Rectal smooth muscle tissue (tissue), 1 donor: ENCODE data around the gene EPHA1.

ENCODE experiments used
- H3K27ac ChIP-seq: one replicate; pipeline ENCODE4 v1.7.0; 2013; ENCODE audit warnings: low read depth, low read length, inconsistent platforms
- H3K27me3 ChIP-seq: one replicate; pipeline ENCODE4 v1.7.0; 2013; ENCODE audit warnings: low read length; ENCODE audit not compliant: control insufficient read depth, insufficient read depth
- H3K36me3 ChIP-seq: one replicate; pipeline ENCODE4 v1.7.0; 2013; ENCODE audit warnings: low read length; ENCODE audit not compliant: control insufficient read depth, insufficient read depth
- H3K4me1 ChIP-seq: one replicate; pipeline ENCODE4 v1.7.0; 2013; ENCODE audit warnings: low read length; ENCODE audit not compliant: control insufficient read depth, insufficient read depth
- H3K4me3 ChIP-seq: one replicate; pipeline ENCODE4 v1.7.0; 2013; ENCODE audit warnings: low read length
- H3K9ac ChIP-seq: one replicate; pipeline ENCODE4 v1.7.0; 2013; ENCODE audit warnings: low read length

The EPHA1 gene

DNA sequence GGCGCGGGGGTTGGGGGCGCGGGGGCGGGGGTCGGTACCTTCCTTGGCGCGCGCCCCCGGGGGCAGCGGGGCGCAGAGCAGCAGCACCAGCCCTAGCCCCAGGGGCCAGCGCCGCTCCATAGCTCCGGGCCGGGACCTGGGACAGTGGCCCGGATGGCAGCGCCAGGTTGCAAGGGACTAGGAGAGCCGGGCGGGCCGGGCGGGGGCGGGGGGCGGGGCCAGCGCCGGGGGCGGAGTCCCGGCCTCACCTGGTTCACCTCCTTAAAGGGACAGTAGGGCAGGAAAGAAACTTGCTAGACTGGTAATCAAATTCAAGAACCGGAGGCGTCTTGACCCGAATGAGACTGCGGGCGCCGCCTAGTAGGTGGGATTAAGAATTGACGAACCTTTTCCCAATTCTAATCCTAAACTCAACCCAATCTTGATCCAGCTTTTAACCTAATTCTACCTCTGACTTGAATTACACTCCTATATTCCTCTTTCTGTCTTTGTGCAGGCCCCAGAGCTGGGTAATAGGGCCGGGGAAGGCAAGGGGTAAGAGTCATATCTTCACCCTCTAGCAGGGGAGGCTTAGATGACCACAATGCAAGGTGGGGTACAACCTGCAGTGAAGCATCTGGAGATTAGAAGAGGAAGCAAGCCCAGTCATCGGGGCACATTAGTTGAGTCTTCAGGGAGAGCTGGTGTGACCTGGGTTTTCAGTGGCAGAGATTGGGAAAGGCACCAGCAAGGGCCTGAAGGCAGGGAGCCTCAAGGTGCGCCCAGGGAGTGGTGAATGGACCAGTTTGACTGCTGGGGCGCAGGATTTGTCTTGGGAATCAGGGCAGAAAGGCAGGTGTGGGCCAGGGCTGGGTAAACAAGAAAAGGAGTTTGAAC is at the start of gene EPHA1:
TSS of gene EPHA1 (minus strand) at position 171 of the 876 bp plus-strand sequence. CDS start at position 120, 51 bp downstream.
- Histone ChIP-seq H3K27me3 (no peaks in the 10 kb centered on the region), H3K9ac (no peak within 1 kb of the TSS), H3K36me3 (no peaks in the 10 kb centered on the region), H3K27ac (no peak within 1 kb of the TSS), H3K4me1 (peaks cover 16% of the 10 kb centered on the region), H3K4me3 (peak within 1 kb of the TSS; percentile 58)

DNA sequence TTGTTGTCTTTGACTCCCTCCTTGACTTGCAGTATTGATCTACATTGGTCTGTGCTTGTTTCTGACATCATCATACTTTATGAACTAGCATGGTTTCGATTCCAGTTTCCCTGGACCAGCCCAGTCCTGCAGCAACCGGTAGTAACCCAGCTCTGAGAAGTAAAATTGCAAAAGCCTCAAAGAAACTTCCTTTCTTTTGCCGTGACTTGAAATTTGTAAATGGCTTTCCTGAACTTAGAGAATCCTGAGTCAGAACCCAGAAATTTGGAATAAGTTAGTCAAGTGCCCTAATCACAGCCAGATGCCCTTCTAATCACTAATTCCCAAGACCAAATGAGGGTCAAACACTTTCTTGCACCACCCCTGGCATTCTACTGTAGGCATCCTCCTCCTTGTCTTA is 49.6 kb upstream of the EPHA1 start:
- H3K27me3 ChIP-seq = no peaks in the 10 kb centered on the region
- no peak overlapping the region for H3K27ac ChIP-seq
- H3K4me1 ChIP-seq = no peaks in the 10 kb centered on the region
- no peaks in the 10 kb centered on the region for H3K36me3 ChIP-seq
- H3K9ac ChIP-seq = no peak overlapping the region
- H3K4me3 ChIP-seq = no peak overlapping the region

DNA sequence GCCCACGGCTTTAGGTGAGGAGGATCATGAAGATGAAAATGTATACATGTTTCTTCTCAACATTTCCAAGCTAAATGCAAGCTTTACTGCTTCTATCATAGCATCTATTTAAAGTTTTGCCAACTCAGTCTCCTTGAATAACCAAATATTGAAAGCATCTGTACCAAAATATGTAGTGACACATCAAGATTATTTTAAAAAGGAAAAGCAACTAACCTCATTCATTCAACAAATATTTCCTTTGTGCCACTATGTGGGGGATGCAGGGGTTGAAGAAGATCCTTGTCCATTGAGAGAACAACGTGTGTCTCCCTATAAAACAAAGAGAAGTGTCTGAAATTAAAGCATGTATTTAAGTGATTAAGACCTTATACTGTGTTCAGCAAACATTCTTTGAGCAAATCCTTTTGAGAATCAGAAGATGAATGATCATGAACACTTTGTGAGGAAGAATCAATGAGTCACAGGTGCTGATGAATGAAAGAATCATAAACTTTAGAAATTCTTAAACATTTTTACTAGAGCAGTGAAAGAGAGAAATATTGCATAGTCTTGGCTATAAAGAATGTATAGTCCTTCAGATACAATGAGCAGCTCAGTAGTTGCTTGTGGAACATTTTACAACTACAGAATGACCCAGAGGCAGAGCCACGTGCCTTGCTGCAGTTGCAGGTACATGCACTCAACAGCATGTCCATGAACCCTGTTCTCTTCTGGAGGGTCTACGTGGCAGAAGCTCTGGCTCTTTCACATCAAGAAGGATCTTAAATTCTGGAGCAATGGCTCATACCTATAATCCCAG is 48.5 kb upstream of the EPHA1 start:
- Histone ChIP-seq H3K4me1 (no peaks in the 10 kb centered on the region), H3K36me3 (no peaks in the 10 kb centered on the region), H3K4me3 (no peak overlapping the region), H3K27me3 (no peaks in the 10 kb centered on the region), H3K27ac (no peak overlapping the region), H3K9ac (no peak overlapping the region)

- Histone ChIP-seq H3K4me1 (no peaks in the 10 kb centered on the region), H3K27me3 (no peaks in the 10 kb centered on the region), H3K36me3 (no peaks in the 10 kb centered on the region), H3K9ac (no peak overlapping the region), H3K4me3 (no peak overlapping the region), H3K27ac (no peak overlapping the region)
These were observed 47.3 kb upstream of the EPHA1 start for GRCh38 chr7:143455942-143456341.

- Histone ChIP-seq H3K4me1 (no peaks in the 10 kb centered on the region), H3K27ac (no peak overlapping the region), H3K27me3 (no peaks in the 10 kb centered on the region), H3K9ac (no peak overlapping the region), H3K36me3 (no peaks in the 10 kb centered on the region), H3K4me3 (no peak overlapping the region)
These were observed 46.8 kb upstream of the EPHA1 start for GRCh38 chr7:143455491-143455890.

GRCh38 chr7:143454091-143454680 is 45.5 kb upstream of the EPHA1 start:
- Histone ChIP-seq H3K4me1 (no peaks in the 10 kb centered on the region), H3K27me3 (no peaks in the 10 kb centered on the region), H3K9ac (no peak overlapping the region), H3K36me3 (no peaks in the 10 kb centered on the region), H3K27ac (no peak overlapping the region), H3K4me3 (no peak overlapping the region)

DNA sequence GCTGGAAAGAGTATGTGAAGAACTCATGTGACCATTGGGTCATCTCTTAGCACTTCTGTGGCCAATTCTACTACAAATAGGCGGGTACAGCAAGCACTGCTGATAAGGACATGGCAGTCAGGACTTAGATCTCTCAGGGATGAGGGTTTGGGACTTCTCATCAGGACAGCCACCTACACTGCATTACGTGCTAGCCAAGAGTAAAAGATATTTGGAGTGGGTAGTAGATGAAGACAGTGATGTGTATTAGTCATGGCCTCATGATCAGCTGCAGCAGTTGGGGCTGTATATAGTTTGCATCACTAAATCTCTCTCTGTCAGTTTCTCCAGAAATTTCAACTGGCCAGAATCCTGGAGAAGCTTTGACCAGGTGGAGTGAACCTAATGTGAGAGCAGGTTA is 43.8 kb upstream of the EPHA1 start:
- Histone ChIP-seq H3K36me3 (no peaks in the 10 kb centered on the region), H3K27me3 (no peaks in the 10 kb centered on the region), H3K9ac (no peak overlapping the region), H3K27ac (no peak overlapping the region), H3K4me1 (no peaks in the 10 kb centered on the region), H3K4me3 (no peak overlapping the region)

DNA sequence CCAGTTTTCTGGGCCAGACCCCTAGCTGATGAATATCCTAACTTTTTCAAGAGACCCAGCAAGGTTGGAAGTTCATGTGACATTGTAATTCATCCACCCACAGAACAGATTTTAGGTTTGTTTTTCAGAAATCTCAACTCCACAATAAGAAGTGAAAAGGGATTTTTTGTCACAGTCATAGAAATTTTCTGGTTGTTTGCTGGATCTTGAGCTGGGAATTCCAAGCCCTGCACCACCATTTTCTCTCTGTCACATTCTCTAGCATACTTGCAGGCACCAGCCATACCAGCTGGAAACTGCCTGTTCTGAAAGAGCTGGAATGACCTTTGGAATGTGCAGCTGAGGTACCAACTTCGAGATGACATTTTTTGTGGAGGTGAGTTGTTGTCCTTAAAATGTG is 43.1 kb upstream of the EPHA1 start:
- H3K36me3 ChIP-seq = no peaks in the 10 kb centered on the region
- H3K4me1 ChIP-seq = no peaks in the 10 kb centered on the region
- no peak overlapping the region for H3K4me3 ChIP-seq
- no peak overlapping the region for H3K27ac ChIP-seq
- H3K9ac ChIP-seq = no peak overlapping the region
- no peaks in the 10 kb centered on the region for H3K27me3 ChIP-seq

- Histone ChIP-seq H3K27ac (no peak overlapping the region), H3K4me1 (no peaks in the 10 kb centered on the region), H3K27me3 (no peaks in the 10 kb centered on the region), H3K9ac (no peak overlapping the region), H3K4me3 (no peak overlapping the region), H3K36me3 (no peaks in the 10 kb centered on the region)
These were observed 42.5 kb upstream of the EPHA1 start for GRCh38 chr7:143451122-143451521.

GRCh38 chr7:143449793-143450192 is 41.1 kb upstream of the EPHA1 start:
- H3K36me3 ChIP-seq = no peaks in the 10 kb centered on the region
- H3K4me3 ChIP-seq = no peak overlapping the region
- no peak overlapping the region for H3K9ac ChIP-seq
- no peaks in the 10 kb centered on the region for H3K4me1 ChIP-seq
- H3K27ac ChIP-seq = no peak overlapping the region
- no peaks in the 10 kb centered on the region for H3K27me3 ChIP-seq

- H3K36me3 ChIP-seq = no peaks in the 10 kb centered on the region
- no peak overlapping the region for H3K9ac ChIP-seq
- H3K27ac ChIP-seq = no peak overlapping the region
- no peaks in the 10 kb centered on the region for H3K27me3 ChIP-seq
- H3K4me3 ChIP-seq = no peak overlapping the region
- H3K4me1 ChIP-seq = no peaks in the 10 kb centered on the region
These were observed 39.8 kb upstream of the EPHA1 start for GRCh38 chr7:143448429-143448828.

GRCh38 chr7:143447466-143447865 is 38.8 kb upstream of the EPHA1 start:
- Histone ChIP-seq H3K9ac (no peak overlapping the region), H3K36me3 (no peaks in the 10 kb centered on the region), H3K4me3 (no peak overlapping the region), H3K27me3 (no peaks in the 10 kb centered on the region), H3K4me1 (no peaks in the 10 kb centered on the region), H3K27ac (no peak overlapping the region)
